ENCODE data around the gene CYTIP. TPM values are rescaled to one million over a fixed set of nuclear protein-coding genes. Genes with fewer than 3 reads are reported as not detected.

The CYTIP gene
- total RNA-seq, 1 donor from 2014 or later: 40.5 TPM

DNA sequence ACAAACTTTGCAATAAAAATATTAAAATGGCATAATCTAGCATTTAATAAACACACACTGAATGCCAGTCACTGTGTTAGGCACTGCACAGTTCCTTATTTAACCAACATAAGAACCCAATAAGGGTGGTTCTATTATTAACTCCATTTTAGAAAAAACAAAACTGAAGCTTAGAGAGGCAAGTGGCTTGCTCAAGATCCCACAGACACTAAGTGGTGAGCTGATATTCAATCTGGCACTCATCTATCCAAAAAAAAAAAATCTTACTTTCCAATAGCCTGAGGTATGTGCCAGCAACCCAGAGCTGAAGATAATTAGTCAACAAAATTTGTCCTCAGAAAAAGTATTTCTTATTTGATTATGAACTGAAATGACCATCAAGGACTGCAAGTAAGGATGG is 799 bp downstream of the CYTIP start:
- intact Hi-C loops (cut with DNase I): no loop called here
- ATAC-seq: peak; percentile 20 to 32

DNA sequence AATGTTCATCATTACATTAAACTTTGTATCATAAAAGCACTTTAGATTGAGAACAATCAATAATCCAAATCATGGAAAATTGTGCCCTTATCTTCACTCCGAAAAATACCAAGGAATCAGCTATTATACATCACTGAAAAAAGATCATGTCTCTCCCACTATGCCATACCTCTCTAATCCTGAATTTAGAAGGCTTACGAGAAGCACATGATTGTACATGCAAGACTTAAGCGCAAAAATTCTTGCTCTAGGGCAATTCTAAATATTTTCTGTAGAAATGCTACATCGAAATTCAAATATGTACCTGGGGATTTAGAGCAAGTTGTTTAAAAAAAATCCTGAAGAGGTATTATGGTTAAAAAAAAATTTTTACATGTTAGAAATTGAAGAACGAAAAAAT is 1.3 kb downstream of the CYTIP start:
- ATAC-seq (no peak), DNase-seq (no peak)
- peak overlapping the region; percentile 50 for H3K4me3 ChIP-seq
- TF ChIP-seq, protein P1, sequence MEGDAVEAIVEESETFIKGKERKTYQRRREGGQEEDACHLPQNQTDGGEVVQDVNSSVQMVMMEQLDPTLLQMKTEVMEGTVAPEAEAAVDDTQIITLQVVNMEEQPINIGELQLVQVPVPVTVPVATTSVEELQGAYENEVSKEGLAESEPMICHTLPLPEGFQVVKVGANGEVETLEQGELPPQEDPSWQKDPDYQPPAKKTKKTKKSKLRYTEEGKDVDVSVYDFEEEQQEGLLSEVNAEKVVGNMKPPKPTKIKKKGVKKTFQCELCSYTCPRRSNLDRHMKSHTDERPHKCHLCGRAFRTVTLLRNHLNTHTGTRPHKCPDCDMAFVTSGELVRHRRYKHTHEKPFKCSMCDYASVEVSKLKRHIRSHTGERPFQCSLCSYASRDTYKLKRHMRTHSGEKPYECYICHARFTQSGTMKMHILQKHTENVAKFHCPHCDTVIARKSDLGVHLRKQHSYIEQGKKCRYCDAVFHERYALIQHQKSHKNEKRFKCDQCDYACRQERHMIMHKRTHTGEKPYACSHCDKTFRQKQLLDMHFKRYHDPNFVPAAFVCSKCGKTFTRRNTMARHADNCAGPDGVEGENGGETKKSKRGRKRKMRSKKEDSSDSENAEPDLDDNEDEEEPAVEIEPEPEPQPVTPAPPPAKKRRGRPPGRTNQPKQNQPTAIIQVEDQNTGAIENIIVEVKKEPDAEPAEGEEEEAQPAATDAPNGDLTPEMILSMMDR (IDR thresholded peaks at IDR 0.05): no peak
- H3K27me3 ChIP-seq (ENCODE audit: low read depth): no peaks in the 10 kb centered on the region
- no peaks in the 10 kb centered on the region for H3K9me3 ChIP-seq
- H3K36me3 ChIP-seq: no peaks in the 10 kb centered on the region
- intact Hi-C loops (cut with DNase I): no loop called here
- peak overlapping the region; percentile 81 for H3K27ac ChIP-seq
- no peaks in the 10 kb centered on the region for H3K4me1 ChIP-seq

More for the DNA sequence above, 799 bp downstream of the CYTIP start:
- DNase-seq: no peak
- Histone ChIP-seq H3K4me3 (peak overlapping the region; percentile 50), H3K27me3 (ENCODE audit: low read depth) (no peaks in the 10 kb centered on the region), H3K4me1 (no peaks in the 10 kb centered on the region), H3K9me3 (no peaks in the 10 kb centered on the region), H3K27ac (peak overlapping the region; percentile 81), H3K36me3 (no peaks in the 10 kb centered on the region)
- TF ChIP-seq, protein P1 (IDR thresholded peaks at IDR 0.05): no peak

DNA sequence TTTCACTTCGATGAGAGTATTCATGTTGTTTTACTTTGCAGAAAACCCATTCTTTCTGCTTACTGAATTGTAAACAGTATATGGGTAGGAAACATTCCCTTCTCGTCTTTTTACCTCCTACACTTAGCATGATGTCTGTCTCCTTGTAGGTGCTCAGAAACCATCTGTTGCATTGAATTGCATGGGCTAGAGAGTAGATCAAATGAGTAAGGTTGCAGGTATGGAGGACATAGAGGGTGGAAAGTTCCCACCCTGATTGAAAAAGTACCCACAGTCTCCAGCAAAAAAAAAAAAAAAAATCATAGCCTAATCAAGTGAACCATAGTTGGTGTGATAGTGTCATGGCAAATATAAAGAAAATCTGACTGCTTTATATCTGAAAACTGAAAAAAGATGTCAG is 1.7 kb downstream of the CYTIP start:
- Histone ChIP-seq H3K27ac (peak overlapping the region; percentile 81), H3K27me3 (ENCODE audit: low read depth) (no peaks in the 10 kb centered on the region), H3K9me3 (no peaks in the 10 kb centered on the region), H3K4me3 (peak overlapping the region; percentile 50), H3K36me3 (no peaks in the 10 kb centered on the region), H3K4me1 (no peaks in the 10 kb centered on the region)
- intact Hi-C loops (cut with DNase I): no loop called here
- DNase-seq (no peak), ATAC-seq (no peak)
- TF ChIP-seq, protein P1 (IDR thresholded peaks at IDR 0.05): no peak

DNA sequence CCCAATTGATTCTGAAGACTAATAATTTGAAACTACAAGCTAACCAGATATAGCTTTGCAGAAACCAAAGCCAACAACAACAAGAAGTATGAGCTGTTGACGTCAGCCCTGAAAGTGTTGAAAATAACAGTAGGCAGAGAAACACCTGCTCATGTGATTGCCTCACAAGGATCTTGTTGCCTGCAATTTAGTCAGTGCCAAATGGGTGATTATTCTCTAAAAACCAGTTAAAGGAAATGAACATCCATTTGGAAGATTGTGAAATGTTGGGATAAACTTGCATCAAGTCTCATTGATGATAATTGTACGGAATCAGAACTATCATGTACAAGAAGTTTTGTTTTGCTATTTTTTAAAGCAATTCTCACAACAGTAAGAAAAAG is 2.8 kb downstream of the CYTIP start:
- intact Hi-C loops (cut with DNase I): no loop called here
- DNase-seq: no peak
- peak in 1 of 2 donors; percentile 56 for ATAC-seq

DNA sequence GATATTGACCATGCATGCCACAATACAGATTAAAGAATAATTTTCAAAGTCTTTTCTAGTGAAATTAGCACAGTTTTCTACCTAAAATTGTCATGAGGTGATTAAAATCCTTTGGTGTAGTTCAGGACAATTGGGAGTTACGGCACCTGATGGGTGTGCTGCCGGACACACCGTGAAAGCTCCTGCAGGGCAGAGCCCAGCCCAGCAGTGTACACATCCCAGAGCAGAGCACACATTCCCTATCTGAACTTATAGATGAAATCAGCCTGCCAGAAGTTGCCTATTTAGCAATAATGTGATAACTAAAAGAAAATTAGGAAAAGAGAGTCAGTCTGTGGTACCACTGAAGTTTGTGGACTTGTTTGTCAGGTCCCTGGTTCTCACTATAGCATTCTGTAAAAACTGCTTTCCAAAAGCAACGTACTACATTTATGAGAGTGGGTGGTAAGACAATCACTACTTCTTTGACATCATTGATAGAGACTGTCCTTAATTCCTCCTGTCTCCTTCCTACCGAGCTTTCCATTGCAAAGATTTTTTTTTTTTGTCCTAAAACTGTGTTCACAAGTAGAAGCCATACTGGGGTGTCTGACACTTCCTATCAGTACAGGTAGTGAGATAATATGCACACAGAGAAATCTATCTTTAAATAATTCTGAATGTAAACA is 3.4 kb downstream of the CYTIP start:
- intact Hi-C loops (cut with DNase I): no loop called here
- Histone ChIP-seq H3K36me3 (no peaks in the 10 kb centered on the region), H3K4me1 (peaks cover 6% of the 10 kb centered on the region), H3K9me3 (no peaks in the 10 kb centered on the region), H3K27me3 (ENCODE audit: low read depth) (no peaks in the 10 kb centered on the region), H3K27ac (peak overlapping the region; percentile 81), H3K4me3 (peak overlapping the region; percentile 50)
- ATAC-seq: no peak
- DNase-seq: no peak
- TF ChIP-seq, protein P1 (IDR thresholded peaks at IDR 0.05): no peak

More for the DNA sequence above, 2.8 kb downstream of the CYTIP start:
- TF ChIP-seq, protein P1 (IDR thresholded peaks at IDR 0.05): no peak
- Histone ChIP-seq H3K27me3 (ENCODE audit: low read depth) (no peaks in the 10 kb centered on the region), H3K4me1 (peaks cover under 1% of the 10 kb centered on the region), H3K27ac (peak overlapping the region; percentile 81), H3K9me3 (no peaks in the 10 kb centered on the region), H3K36me3 (no peaks in the 10 kb centered on the region), H3K4me3 (peak overlapping the region; percentile 50)

All from lower lobe of right lung (tissue), 2 donors.